ENCODE measurements around the gene USP7. TPM values are rescaled to one million over a fixed set of nuclear protein-coding genes. Genes with fewer than 3 reads are reported as not detected.
A peak's percentile ranks its signal among the peaks of the same experiment; 100 is the strongest.

USP7 gene
- polyA plus RNA-seq, 1 of the 3 experiments (the other 2 are of a cell fraction), result 8.6 TPM

- H2AFZ ChIP-seq (ENCODE audit: low read depth), result no peak overlapping the region
- WGBS (ENCODE audit: low lambda C conversion rate), result 95% methylated on average over 6 of the region's 6 CpGs
- H3F3A ChIP-seq (replicated peaks; ENCODE audit: insufficient read depth), result no peaks in the 10 kb centered on the region
- H3K27ac ChIP-seq (ENCODE audit: low read depth in 2 of 2, low read length in 1 of 2), result no peak overlapping the region
- H3K9me2 ChIP-seq, result no peaks in the 10 kb centered on the region
- TF ChIP-seq RXRA (IDR thresholded peaks at IDR 0.05; ENCODE audit: borderline replicate concordance, low read depth) (no peak), JUND (IDR thresholded peaks at IDR 0.05) (no peak), CHD2 (IDR thresholded peaks at IDR 0.05; ENCODE audit: low read length, partially characterized antibody) (no peak), EP300 (IDR thresholded peaks at IDR 0.05; ENCODE audit: borderline replicate concordance in 1 of 2, low read depth in 1 of 2, low read length in 1 of 2) (no peak), ZBTB33 (IDR thresholded peaks at IDR 0.05; ENCODE audit: borderline replicate concordance, low read depth) (no peak), MXI1 (IDR thresholded peaks at IDR 0.05; ENCODE audit: low read depth, low read length) (no peak), TAF1 (IDR thresholded peaks at IDR 0.05; ENCODE audit: borderline replicate concordance, low read depth, low read length) (no peak), GABPA (IDR thresholded peaks at IDR 0.05; ENCODE audit: low read depth) (no peak), RAD21 (IDR thresholded peaks at IDR 0.05; ENCODE audit: low read length) (no peak), RCOR1 (IDR thresholded peaks at IDR 0.05; ENCODE audit: low read length) (no peak)
- TF ChIP-seq, protein P1, sequence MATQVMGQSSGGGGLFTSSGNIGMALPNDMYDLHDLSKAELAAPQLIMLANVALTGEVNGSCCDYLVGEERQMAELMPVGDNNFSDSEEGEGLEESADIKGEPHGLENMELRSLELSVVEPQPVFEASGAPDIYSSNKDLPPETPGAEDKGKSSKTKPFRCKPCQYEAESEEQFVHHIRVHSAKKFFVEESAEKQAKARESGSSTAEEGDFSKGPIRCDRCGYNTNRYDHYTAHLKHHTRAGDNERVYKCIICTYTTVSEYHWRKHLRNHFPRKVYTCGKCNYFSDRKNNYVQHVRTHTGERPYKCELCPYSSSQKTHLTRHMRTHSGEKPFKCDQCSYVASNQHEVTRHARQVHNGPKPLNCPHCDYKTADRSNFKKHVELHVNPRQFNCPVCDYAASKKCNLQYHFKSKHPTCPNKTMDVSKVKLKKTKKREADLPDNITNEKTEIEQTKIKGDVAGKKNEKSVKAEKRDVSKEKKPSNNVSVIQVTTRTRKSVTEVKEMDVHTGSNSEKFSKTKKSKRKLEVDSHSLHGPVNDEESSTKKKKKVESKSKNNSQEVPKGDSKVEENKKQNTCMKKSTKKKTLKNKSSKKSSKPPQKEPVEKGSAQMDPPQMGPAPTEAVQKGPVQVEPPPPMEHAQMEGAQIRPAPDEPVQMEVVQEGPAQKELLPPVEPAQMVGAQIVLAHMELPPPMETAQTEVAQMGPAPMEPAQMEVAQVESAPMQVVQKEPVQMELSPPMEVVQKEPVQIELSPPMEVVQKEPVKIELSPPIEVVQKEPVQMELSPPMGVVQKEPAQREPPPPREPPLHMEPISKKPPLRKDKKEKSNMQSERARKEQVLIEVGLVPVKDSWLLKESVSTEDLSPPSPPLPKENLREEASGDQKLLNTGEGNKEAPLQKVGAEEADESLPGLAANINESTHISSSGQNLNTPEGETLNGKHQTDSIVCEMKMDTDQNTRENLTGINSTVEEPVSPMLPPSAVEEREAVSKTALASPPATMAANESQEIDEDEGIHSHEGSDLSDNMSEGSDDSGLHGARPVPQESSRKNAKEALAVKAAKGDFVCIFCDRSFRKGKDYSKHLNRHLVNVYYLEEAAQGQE (IDR thresholded peaks at IDR 0.05; ENCODE audit: low read depth, low read length), result no peak
- H3K4me2 ChIP-seq, result no peak overlapping the region
- ChIA-PET CTCF (interaction anchor here (0.7 to 8.2 kb wide), 10 partner anchors 13 to 204 kb away, joined by 3 to 72 read pairs (median 5); no protein-coding TSS in a partner anchor), POLR2A (no interaction called here)
- no peaks in the 10 kb centered on the region for H3K9me3 ChIP-seq
- H3K79me2 ChIP-seq (ENCODE audit: insufficient read depth), result peaks cover 100% of the 10 kb centered on the region
- H3K9ac ChIP-seq, result no peak overlapping the region
- peaks cover 6% of the 10 kb centered on the region in 2 experiments for H3K36me3 ChIP-seq (replicated peaks in 1 of 2; ENCODE audit: control insufficient read depth in 1 of 2, insufficient read depth in 2 of 2, low read length in 1 of 2)
- H3K4me3 ChIP-seq (ENCODE audit: low read depth in 2 of 2, low read length in 1 of 2), result no peak overlapping the region
- no peak for DNase-seq
- H3K4me1 ChIP-seq (ENCODE audit: control insufficient read depth in 1 of 2, insufficient read depth in 2 of 2, low read depth in 1 of 2, low read length in 1 of 2), result peaks cover 0 to 4% of the 10 kb centered on the region in 2 experiments; a peak in 1 of 4 replicates
- no peaks in the 10 kb centered on the region for H3K27me3 ChIP-seq (ENCODE audit: insufficient read depth)
- peaks cover 100% of the 10 kb centered on the region for H4K20me1 ChIP-seq (ENCODE audit: insufficient read depth)
Observed at GRCh38 chr16:8934601-8935000, 29.1 kb downstream of the USP7 start.

DNA sequence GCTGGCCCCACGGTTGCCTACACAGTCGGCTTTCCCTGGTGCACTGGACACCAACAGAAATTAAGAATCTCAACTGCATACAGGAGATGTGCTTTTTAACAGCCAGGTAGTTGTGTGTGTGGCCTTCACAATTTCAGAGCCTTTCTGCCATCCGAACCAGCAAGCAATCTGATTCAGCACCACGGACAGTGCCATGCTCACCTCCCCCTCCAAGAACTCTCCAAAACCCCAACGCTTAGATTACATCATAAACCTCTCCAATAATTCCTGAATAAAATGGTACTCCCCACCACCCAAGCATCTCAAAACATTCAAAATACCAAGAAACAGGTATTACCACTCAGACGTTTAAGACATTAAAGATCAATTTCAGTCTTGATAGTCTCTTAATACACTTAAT, 31.8 kb downstream of the USP7 start:
- peaks cover 21 to 22% of the 10 kb centered on the region in 2 experiments for H3K36me3 ChIP-seq (replicated peaks in 1 of 2; ENCODE audit: control insufficient read depth in 1 of 2, insufficient read depth in 2 of 2, low read length in 1 of 2)
- no peaks in the 10 kb centered on the region for H3K9me3 ChIP-seq
- ChIA-PET CTCF (interaction anchor here (1.4 to 1.5 kb wide), 2 partner anchors 26 to 77 kb away, joined by 4 read pairs; no protein-coding TSS in a partner anchor), POLR2A (no interaction called here)
- H3K4me1 ChIP-seq (ENCODE audit: control insufficient read depth in 1 of 2, insufficient read depth in 2 of 2, low read depth in 1 of 2, low read length in 1 of 2), result peaks cover 0 to 2% of the 10 kb centered on the region in 2 experiments; a peak in 1 of 4 replicates
- DNase-seq, result no peak
- H3K27me3 ChIP-seq (ENCODE audit: insufficient read depth), result no peaks in the 10 kb centered on the region
- no peak overlapping the region for H3K27ac ChIP-seq (ENCODE audit: low read depth in 2 of 2, low read length in 1 of 2)
- H3K9me2 ChIP-seq, result no peaks in the 10 kb centered on the region
- no peak overlapping the region for H3K9ac ChIP-seq
- WGBS (ENCODE audit: low lambda C conversion rate), result 71% methylated on average over 6 of the region's 6 CpGs
- H4K20me1 ChIP-seq (ENCODE audit: insufficient read depth), result peaks cover 100% of the 10 kb centered on the region
- H3K79me2 ChIP-seq (ENCODE audit: insufficient read depth), result peaks cover 100% of the 10 kb centered on the region
- H2AFZ ChIP-seq (ENCODE audit: low read depth), result no peak overlapping the region
- H3F3A ChIP-seq (replicated peaks; ENCODE audit: insufficient read depth), result no peaks in the 10 kb centered on the region
- no peak overlapping the region for H3K4me2 ChIP-seq
- H3K4me3 ChIP-seq (ENCODE audit: low read depth in 2 of 2, low read length in 1 of 2), result no peak overlapping the region
- TF ChIP-seq FOXM1 (IDR thresholded peaks at IDR 0.05; ENCODE audit: low read depth), result no peak
- no peak for TF ChIP-seq GABPA (IDR thresholded peaks at IDR 0.05; ENCODE audit: low read depth)
- TF ChIP-seq NFIC (IDR thresholded peaks at IDR 0.05; ENCODE audit: borderline replicate concordance), result no peak
- TF ChIP-seq EP300 (IDR thresholded peaks at IDR 0.05; ENCODE audit: borderline replicate concordance in 1 of 2, low read depth in 1 of 2, low read length in 1 of 2), result no peak
- TF ChIP-seq, protein P1 (IDR thresholded peaks at IDR 0.05; ENCODE audit: low read depth, low read length), result peak; percentile 99
- no peak for TF ChIP-seq CHD2 (IDR thresholded peaks at IDR 0.05; ENCODE audit: low read length, partially characterized antibody)
